OCI-LY3 (cell line): ENCODE measurements around the gene OR10J5.
"Not testable (repeated sequence)": the region's sequence is repeated elsewhere in the genome, so short reads cannot be mapped to it uniquely, and the experiment has no call there.

ENCODE experiments used
- H2AFZ ChIP-seq: fragments of 200-600, 300-600 bp; shearing (Covaris generic); 2 replicates; pipeline ENCODE4 v1.6.0; 2014; ENCODE audit warnings: antibody characterized with exemption, low read depth, low read length
- H3K27ac ChIP-seq: fragments of 200-600, 300-600 bp; sonication (generic); 2 replicates; pipeline ENCODE4 v1.5.1; 2014; ENCODE audit warnings: mild to moderate bottlenecking, low read length, moderate library complexity, mixed read lengths
- H3K27me3 ChIP-seq: fragments of 200-600, 300-600 bp; sonication (generic); 2 replicates; pipeline ENCODE4 v1.6.1; 2014; ENCODE audit warnings: low read depth, low read length, mixed read lengths
- H3K36me3 ChIP-seq: fragments of 200-600, 300-600 bp; sonication (generic); replicated peaks from 2 replicates; pipeline ENCODE3; 2014; ENCODE audit warnings: low read depth, low read length, mixed read lengths
- H3K4me1 ChIP-seq: fragments of 300-600, 200-600 bp; sonication (generic); 2 replicates; pipeline ENCODE4 v1.6.1; 2014; ENCODE audit warnings: low read length, mixed read lengths
- H3K4me2 ChIP-seq: fragments of 200-600, 300-600 bp; sonication (generic); 2 replicates; pipeline ENCODE4 v1.6.1; 2014; ENCODE audit warnings: low read length, mixed read lengths
- H3K4me3 ChIP-seq: fragments of 300-600, 200-600 bp; sonication (generic); 2 replicates; pipeline ENCODE4 v1.5.1; 2014; ENCODE audit warnings: antibody characterized with exemption, mild to moderate bottlenecking, low read length, moderate library complexity
- H3K79me2 ChIP-seq: fragments of 300-600, 200-600 bp; shearing (Covaris generic); 2 replicates; pipeline ENCODE4 v1.6.1; 2014; ENCODE audit warnings: mild to moderate bottlenecking, low read length, mixed read lengths
- H3K9ac ChIP-seq: fragments of 300-600, 200-600 bp; shearing (Covaris generic); 2 replicates; pipeline ENCODE4 v1.6.0; 2014; ENCODE audit warnings: mild to moderate bottlenecking, low read length, moderate library complexity
- H3K9me3 ChIP-seq: fragments of 200-600, 300-600 bp; shearing (Covaris generic); 2 replicates; pipeline ENCODE4 v1.6.1; 2014; ENCODE audit warnings: low read length, mixed read lengths; ENCODE audit not compliant: insufficient read depth
- H4K20me1 ChIP-seq: fragments of 200-600, 300-600 bp; sonication (generic); 2 replicates; pipeline ENCODE4 v1.6.1; 2016; ENCODE audit warnings: low read length, mixed read lengths; ENCODE audit not compliant: insufficient read depth
- EZH2phosphoT487 ChIP-seq: fragments of 200-600 bp; shearing (Covaris generic); IDR thresholded peaks from 2 replicates; pipeline ENCODE4 v1.6.1; 2018; ENCODE audit warnings: antibody characterized with exemption, mixed run types, low read depth
- TF ChIP-seq, protein P1 (sequence below): fragments of 200-600, 300-600 bp; sonication (generic); IDR thresholded peaks from 2 replicates; pipeline ENCODE4 v1.5.1; 2014; ENCODE audit warnings: antibody characterized with exemption, low read length, low read depth

The OR10J5 gene

DNA sequence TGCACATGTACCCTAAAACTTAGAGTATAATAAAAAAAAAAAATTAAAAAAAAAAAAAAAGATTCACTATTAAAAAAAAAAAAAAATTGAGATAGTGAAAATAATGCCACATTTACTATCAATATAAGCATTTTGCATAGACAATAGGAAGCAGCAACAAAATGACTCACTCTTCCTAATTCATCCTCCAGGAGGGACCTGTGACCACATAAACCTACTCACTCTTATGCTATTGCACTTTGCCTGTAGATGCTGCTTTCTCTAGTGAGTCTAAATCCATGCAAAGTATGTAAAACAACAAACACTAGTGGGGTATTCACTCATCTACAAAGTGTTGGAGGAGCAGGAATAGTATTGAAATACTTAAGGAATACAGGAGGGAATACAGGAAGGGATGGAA, 2.9 kb downstream of the OR10J5 start:
- Histone ChIP-seq H3K36me3 (no peaks in the 10 kb centered on the region), H3K4me3 (no peak overlapping the region), H3K9me3 (peaks cover 7% of the 10 kb centered on the region; the same call in 1 of the 2 replicates), H2AFZ (no peak overlapping the region), H3K4me1 (no peaks in the 10 kb centered on the region), H3K9ac (no peak overlapping the region), H3K79me2 (no peaks in the 10 kb centered on the region), H3K27ac (no peak overlapping the region), H4K20me1 (no peaks in the 10 kb centered on the region), H3K27me3 (no peaks in the 10 kb centered on the region), H3K4me2 (no peak overlapping the region)
- TF ChIP-seq, protein P1, sequence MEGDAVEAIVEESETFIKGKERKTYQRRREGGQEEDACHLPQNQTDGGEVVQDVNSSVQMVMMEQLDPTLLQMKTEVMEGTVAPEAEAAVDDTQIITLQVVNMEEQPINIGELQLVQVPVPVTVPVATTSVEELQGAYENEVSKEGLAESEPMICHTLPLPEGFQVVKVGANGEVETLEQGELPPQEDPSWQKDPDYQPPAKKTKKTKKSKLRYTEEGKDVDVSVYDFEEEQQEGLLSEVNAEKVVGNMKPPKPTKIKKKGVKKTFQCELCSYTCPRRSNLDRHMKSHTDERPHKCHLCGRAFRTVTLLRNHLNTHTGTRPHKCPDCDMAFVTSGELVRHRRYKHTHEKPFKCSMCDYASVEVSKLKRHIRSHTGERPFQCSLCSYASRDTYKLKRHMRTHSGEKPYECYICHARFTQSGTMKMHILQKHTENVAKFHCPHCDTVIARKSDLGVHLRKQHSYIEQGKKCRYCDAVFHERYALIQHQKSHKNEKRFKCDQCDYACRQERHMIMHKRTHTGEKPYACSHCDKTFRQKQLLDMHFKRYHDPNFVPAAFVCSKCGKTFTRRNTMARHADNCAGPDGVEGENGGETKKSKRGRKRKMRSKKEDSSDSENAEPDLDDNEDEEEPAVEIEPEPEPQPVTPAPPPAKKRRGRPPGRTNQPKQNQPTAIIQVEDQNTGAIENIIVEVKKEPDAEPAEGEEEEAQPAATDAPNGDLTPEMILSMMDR = no peak
- no peak for TF ChIP-seq EZH2phosphoT487

DNA sequence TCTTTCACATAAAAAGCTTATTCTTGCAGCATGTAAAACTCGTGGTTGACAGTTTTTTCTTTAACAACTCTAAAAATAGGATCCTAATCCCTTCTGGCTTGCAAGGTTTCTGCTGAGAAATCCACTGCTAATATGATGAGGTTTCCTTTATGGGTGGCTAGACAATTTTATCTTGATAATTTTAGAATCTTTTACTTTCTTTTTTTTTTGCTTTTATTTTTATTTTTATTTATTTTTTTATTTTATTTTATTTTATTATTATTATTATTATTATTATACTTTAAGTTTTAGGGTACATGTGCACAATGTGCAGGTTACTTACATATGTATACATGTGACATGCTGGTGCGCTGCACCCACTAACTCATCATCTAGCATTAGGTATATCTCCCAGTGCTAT, 11.0 kb downstream of the OR10J5 start:
- not testable (repeated sequence) for H2AFZ ChIP-seq, H3K27ac ChIP-seq, H3K79me2 ChIP-seq, H3K36me3 ChIP-seq, H3K27me3 ChIP-seq, H3K4me3 ChIP-seq, H3K4me2 ChIP-seq, H3K9ac ChIP-seq, H3K4me1 ChIP-seq, H4K20me1 ChIP-seq
- peaks cover 16% of the 10 kb centered on the region for H3K9me3 ChIP-seq

DNA sequence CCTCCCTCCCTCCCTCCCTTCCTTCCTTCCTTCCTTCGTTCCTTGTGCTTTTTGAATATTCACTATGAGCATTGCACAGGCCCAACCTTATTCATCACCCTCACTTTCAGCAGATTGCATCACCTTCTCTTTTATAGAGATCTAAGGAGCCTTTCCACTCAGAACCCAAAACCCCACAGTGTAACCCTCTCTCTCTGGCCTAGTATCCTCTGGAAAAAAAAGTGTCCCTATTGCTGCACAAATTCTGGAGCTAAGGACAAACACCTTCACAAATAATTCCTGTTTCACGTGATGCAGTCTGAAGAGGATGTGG, 25.6 kb downstream of the OR10J5 start:
- H3K4me3 ChIP-seq = no peak overlapping the region
- H3K4me2 ChIP-seq = no peak overlapping the region

DNA sequence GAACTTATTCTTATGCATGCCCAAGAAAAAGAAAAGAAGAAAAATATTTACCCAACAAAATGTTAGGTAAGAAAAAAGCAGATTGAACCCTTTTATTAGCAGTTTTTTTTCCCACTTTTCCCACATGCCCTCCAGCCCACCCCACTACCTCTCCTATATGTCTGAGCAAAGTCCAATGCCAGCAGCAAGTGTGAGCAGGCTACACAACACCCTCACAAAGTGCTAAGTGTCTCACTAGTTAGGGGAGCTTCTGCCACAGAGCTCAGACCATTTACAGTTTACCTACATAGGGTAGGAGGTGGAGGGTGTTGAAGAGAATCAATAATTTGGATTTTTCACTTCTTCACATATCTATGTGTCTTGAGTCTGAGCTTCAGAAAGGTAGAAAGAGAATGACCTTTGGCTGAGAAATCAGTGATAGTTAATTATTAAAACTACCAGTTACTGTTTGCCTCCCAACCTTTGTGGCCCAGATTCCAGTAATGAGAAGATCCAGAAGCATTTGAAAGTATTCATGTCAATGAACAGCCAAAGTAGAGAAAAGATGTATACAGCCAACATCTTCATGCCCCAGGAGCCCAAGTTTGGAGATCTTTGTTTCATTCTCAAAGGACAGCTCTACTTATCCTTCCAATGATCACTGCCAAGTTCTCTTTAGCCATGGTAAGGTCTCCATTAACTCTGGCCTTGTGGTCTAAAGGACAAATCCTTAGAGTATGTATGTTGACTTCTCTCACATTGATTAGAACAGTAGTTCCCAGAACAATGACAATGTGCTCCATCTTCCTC, 26.2 kb downstream of the OR10J5 start:
- Histone ChIP-seq H2AFZ (no peak overlapping the region), H3K36me3 (peaks cover 3% of the 10 kb centered on the region), H3K27ac (no peak overlapping the region), H3K27me3 (no peaks in the 10 kb centered on the region), H3K4me2 (no peak overlapping the region), H3K4me3 (no peak overlapping the region), H3K9me3 (peaks cover 18% of the 10 kb centered on the region), H3K9ac (no peak overlapping the region), H4K20me1 (no peaks in the 10 kb centered on the region), H3K79me2 (no peaks in the 10 kb centered on the region), H3K4me1 (no peaks in the 10 kb centered on the region)
- TF ChIP-seq, protein P1 = no peak
- no peak for TF ChIP-seq EZH2phosphoT487

More for the DNA sequence above, 25.6 kb downstream of the OR10J5 start:
- Histone ChIP-seq H2AFZ (no peak overlapping the region), H3K9ac (no peak overlapping the region), H3K9me3 (peaks cover 18% of the 10 kb centered on the region), H3K4me1 (no peaks in the 10 kb centered on the region), H3K27me3 (no peaks in the 10 kb centered on the region), H3K36me3 (peaks cover 3% of the 10 kb centered on the region), H3K27ac (no peak overlapping the region), H4K20me1 (no peaks in the 10 kb centered on the region), H3K79me2 (no peaks in the 10 kb centered on the region)
- TF ChIP-seq, protein P1 = no peak
- TF ChIP-seq EZH2phosphoT487 = no peak
